ENCODE measurements around the gene FIGNL1.

The FIGNL1 gene, protein sequence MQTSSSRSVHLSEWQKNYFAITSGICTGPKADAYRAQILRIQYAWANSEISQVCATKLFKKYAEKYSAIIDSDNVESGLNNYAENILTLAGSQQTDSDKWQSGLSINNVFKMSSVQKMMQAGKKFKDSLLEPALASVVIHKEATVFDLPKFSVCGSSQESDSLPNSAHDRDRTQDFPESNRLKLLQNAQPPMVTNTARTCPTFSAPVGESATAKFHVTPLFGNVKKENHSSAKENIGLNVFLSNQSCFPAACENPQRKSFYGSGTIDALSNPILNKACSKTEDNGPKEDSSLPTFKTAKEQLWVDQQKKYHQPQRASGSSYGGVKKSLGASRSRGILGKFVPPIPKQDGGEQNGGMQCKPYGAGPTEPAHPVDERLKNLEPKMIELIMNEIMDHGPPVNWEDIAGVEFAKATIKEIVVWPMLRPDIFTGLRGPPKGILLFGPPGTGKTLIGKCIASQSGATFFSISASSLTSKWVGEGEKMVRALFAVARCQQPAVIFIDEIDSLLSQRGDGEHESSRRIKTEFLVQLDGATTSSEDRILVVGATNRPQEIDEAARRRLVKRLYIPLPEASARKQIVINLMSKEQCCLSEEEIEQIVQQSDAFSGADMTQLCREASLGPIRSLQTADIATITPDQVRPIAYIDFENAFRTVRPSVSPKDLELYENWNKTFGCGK

DNA sequence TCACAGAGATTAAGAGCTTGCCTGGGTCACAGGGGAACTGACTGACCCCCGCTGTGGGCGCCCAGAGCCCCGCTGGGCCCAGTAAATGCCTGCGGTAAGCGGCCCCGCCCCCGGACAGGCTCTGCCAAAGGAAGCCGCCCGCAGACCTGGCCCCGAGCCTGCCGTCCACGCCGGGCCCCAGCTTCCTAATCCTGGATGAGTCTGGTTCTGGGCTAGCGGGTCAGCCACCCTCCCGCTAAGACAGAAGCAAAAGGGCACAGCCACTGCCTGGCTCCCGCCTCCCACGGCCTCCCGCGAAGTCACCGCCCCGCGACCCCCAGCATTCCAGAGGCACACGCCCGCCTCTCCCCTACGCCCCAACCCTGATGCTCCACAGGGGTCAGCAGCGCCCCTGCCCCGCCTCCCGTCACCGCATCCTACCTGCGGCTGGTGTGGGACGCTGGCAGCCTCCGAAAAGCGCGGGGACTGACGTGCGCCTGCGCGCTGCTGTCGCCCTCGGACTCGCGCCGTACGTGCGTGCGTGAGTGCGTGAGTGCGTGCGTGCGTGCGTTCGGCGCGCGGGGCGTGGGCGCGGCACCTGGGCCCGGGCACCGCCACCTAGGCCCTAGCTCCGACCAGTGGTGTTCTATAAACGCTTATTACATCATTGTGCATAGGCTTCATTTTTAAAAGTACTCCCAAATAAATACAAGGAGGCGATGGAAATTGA is at the start of gene FIGNL1:
Gene FIGNL1, minus strand, starts transcription at position 470 of the 709 bp plus-strand sequence. CDS start 3,063 bp downstream, outside the sequence.
- peak; percentile 92 for DNase-seq

DNA sequence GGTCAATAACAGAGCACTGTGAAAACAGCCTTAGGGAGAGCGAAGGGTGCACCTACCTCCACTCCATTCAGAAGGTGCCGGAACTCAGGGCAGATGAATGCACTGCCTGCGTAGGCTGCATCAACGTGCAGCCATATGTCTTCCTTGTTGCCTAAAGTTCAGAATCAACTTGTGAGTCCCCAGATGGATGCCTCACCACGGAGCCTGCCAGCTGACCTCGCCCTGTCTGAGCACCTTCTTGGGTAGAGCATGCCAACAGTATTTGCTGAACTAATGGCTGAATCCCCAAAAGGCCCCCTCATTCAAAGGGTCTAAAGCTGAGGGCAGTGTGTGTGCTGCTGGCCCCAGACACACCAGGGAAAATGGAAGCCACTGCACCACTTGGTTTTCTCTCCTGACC is 48.9 kb upstream of the FIGNL1 start:
- no peak for DNase-seq

DNA sequence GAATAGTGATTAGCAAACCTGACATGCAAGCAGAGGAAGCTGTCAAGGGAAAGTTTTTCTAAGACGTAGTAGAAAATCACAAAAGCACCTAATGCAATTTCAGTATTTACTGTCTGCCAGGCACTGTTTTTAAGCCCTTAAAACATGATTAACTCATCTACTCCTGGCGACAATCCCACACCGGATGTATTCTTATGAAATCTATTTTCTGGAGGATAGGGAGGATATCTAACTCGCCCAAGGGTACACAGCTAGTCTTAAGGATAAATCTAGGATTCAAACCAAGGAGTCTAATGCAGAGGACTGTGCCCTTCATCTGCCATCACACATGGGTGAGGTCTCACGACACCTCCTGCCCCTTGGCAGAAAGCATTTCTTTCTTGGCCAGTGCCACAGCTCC is 47.8 kb upstream of the FIGNL1 start:
- DNase-seq: no peak

DNA sequence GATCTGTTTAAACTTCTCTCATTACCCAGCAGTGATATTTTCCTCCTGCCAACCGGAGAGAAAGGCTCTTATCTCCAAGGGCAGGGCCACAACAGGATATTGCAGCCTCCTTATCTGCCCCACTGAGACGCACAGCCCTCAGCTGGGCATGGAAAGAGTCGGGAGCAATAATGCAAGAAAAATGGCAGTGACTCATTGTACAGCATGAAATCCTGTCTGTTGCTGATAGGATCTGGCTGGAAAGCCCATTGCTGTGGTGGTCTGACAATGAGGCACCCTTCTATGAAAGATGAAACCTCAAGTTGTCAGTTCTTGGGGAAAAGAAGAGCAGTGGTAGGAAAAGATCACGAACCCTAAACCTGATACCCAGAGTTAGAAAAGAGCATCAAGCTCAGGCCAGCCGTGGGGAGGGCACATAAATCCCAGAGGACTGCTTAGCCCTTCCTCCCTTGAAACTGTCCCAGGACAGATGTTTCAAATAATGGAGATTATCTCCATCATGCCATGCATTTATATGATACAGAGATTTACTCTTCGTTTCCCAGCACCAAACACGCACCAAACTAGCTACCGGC is 47.0 kb upstream of the FIGNL1 start:
- no peak for DNase-seq

DNA sequence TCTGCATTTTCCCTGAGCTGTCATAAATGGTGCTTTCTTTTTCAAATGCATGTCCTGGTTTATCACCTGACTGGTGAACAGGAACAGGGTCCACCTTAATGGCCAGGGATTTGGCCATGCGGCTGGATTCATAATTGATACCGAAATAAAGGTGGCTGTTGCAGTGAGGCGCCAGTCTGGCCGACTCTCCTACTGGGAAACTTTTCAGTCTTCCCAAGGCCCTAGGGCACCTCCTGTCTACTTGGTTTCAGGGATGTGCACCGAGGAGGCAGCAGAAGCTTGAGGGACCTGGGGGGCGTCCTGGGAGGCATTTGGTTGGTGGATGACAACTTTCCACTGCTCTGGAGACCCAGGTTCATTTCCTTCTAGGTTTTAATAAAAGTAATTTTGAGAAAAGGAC is 46.4 kb upstream of the FIGNL1 start:
- DNase-seq: no peak

DNA sequence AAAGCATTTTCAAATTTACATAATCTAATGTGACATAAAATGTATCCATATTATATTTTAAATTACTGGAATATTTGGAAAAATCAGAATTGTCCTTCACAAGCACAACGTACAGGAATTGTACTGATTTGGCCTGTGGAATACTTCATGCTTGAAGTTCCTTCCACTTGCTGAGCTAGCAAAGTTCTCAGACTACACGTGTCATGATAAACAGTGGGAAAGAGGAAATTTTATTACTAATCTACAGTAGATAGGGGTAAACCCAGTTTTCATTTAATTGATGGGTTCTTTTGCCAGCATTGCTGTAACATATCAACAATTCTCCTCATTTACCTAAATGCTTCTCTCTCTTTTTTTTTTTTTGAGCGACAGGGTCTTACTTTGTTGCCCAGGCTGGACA is 45.6 kb upstream of the FIGNL1 start:
- no peak for DNase-seq

DNA sequence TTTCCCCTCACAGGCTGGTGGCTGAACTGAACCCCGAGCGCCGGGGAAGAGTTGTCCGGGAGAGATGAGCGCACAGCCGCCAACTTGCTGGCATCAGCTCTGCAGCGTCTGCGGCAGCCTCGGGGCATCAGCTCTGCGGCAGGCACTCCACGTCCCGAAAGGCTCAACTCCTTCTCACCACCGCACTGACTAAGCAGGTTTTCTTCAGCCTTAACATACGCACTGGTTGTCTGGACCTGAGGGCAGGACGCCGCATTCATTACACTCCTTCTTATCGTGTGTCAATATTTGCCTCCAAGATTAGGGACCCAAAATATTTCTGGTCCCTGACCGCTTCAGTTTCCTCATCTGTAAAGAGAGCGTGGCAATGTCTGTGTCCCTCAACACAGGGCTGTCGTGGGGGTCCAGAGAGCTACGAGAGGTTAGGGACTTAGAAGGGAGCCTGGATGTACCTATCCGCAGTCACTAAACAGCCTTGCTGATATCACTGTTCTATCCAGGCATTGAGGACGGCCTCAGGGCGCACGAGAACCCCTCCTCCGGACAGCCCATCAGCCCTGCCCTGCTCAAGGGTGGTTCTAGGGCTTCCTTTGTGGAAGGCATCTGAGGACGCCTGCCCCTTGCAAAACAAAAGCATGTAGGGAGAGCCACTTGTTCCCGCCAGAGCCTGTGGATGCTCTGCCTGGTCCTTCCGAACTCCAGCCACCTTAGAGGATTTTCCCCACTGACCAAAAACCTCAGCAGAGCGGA is 42.8 kb upstream of the FIGNL1 start:
- DNase-seq: no peak

DNA sequence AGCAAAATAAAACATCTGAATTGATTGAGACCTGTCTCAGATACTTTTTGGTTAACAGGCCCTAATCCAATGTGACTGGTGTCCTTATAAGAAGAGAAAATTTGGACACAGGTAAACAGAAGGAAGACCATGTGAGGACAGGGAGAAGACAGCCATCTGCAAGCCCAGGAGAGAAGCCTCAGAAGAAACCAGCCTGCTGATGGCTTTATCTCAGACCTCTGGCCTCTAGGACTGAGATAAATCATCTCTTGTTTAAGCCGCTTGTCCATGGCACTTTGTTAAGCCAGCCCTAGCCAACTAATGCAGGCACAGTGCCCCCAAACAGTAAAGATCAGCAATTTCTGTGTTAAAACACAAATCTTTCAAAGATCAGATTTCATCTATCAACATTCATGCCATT is 41.8 kb upstream of the FIGNL1 start:
- DNase-seq: no peak

DNA sequence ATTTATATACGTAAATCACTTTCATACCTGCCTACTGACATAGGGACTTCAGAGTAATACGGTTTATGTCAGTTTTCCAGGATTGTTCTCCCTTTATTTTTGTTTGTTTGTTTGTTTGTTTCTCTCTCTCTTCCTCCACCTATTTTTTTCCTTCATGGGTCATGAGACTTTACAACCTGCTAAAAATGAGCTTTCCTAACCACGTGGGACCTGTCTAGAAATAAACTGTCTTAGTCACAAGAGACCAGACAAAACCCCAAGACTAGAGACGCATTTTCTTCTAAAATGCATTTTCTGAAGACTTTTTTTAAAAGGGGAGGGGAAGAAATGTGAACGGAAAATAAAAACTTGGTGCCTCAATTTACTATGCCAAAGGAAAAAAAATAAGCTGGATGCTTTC is 41.1 kb upstream of the FIGNL1 start:
- no peak for DNase-seq

DNA sequence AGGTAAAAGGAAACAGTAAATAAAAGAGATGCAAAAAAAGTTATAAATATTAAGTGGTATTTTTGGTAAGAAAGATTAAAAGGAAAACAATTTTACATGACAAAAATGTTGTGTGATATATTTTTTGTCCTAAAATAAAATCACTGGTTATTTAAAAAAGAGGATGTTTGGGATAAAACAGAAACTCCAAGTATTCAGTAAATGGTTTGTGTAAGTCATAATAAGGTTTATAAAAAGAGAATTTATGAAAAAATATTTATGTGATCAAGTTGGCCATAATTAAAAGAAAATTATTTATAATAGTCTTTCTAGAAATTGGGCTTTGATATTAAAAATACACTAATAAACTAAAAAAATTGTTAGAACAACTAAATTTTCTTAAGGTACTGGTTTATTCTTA is 38.2 kb upstream of the FIGNL1 start:
- DNase-seq: no peak

DNA sequence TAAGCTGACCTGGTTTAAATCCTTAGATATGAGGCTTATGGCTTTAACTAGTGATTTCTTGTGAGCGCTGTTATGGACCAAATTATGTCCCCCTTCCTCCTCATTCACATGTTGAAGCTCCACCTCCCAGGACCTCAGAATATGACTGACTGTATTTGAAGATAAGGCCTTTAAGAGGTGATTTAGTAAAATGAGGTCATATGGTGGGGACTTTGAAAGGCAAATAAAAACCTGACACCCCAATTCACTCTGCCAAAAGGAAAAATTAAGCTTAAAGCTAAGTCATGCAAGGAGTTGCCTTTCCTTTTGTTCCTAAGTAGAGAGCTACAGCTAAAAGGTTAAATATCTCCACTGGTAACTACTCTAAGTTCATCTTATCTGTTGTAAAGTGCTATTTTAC is 36.4 kb upstream of the FIGNL1 start:
- no peak for DNase-seq

DNA sequence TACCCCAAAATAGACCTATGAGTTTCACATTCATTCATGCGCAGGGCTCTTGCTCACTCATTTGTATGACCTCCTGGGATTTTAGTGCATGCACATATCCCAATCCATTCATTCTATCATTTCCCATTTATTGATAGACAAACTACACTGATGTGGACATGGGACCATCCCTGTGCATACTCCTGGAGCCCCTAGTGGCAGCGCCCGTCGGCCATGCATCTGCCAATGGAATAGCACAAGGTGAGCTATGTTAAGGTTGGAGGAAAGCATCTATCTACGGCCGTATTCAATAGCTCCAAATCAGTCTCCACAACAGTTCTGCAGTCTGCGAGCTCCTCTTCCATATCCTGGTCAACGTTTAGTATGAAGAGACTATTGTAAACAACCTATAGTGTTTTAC is 31.7 kb upstream of the FIGNL1 start:
- DNase-seq: no peak

DNA sequence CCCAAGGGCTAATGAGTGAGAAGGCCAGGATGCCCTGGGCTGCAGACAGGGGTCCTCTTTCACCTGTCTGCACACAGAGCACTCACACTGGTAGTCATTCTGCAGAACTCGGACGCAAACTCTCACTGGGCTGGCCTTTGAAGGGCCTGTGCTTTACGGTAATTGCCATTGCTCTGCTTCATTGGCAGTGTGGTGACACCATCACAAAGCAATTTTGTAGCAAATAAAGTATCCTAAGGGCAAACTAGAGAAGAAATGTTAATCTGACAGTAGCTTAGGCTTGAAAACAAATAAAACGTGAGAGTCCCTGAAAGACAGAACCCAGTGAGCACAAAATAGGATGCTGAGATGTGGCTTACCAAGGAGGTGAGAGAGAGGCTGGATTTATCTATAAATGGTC is 30.6 kb upstream of the FIGNL1 start:
- no peak for DNase-seq

DNA sequence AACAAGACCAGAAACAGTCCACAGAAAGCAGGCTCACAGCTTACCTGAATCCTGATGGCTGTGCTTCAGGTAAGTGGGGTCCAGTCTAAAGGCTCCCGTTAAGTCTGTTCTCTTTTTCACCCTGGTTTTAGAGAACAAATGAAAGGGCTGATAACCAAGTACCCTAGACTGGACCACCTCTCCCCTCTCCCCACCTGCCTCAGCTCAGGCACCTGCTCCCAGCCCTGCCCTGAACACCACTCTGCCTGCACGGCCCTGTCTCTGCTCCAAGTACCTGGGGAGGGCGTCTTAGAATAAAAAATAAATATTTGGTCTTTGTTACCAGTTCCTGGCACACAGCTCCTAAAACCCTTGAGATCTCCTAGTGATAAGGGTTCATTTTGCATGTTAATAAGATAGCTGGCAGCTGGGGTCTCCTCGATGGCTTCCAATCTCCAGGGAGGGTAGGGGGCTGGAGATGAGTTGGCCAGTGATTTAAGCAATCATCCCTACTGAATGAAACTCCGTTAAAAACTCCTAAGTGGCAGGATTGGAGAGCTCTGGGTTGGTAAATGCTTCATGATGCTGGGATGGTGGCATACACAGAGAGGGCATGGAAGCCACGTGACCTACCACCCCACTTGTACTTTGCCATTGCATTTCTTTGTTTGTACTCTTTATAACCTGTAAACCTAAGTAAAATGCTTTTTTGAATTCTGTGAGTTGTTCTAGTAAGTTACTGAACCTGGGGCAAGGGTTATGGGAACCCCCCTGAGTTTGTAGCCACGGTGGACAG is 29.8 kb upstream of the FIGNL1 start:
- no peak for DNase-seq

DNA sequence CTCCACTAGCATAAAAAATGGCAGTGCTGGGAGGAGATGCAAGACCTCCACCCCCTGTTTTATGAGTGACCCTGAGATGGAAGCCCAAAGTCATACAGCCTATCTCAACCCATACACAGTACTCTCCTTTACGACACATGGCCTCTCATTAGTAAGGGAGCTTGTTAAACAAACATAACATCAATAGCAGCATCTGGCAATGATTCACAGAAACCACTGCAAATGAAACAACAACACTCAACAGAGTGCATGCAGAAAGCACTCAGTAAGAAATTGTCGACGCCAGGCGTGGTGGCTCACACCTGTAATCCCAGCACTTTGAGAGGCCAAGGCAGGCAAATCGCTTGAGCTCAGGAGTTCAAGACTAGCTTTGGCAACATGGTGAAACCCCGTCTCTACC is 27.5 kb upstream of the FIGNL1 start:
- no peak for DNase-seq

DNA sequence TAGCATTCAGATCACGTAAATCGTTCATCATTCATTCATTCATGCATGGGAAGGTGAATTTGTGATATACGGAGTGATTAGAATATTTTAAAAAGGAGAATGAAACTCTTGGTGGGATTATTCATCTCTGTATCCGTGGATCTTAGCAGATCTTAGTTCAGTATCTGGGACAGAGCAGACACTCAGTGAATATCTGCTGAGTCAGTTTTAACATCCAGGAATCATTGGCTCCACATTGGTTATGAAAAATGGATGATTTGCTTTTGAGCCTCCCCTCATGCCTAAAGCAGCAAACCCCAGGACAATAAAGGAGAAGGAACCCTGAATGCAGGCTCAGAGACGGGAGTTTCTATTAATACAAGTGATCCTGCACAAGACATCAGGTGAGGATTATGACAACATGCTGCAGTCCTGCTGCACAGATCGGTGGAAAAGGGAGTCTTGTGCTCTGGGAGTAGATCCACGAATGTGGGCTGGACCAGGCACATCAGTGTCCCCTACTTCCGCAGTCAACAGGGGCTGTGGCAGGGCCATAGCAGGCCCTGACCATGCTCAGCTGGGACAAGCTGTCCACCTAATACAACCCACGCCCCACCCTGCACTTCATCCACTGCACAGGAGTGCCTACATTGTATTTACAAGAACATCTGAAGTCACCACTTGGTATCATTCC is 26.9 kb upstream of the FIGNL1 start:
- DNase-seq: no peak

DNA sequence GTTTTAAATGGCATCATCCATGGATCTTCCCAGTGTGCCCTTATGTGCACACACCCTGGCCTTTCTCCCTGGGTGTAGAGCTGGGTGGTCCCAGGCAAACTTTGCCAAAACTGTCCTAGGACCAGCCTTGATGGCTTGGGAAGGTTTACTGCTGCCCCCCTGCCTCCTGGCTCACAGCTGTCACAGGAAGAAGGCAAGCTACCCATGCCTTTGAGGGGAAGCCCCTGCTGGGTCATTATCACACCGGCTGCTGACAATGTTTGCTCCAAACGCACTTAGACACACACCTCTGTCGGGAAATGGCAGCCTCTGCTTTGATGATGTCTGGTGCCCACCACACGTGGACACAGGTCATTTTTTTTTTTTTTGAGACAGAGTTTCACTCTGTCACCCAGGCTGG is 25.2 kb upstream of the FIGNL1 start:
- DNase-seq: no peak

DNA sequence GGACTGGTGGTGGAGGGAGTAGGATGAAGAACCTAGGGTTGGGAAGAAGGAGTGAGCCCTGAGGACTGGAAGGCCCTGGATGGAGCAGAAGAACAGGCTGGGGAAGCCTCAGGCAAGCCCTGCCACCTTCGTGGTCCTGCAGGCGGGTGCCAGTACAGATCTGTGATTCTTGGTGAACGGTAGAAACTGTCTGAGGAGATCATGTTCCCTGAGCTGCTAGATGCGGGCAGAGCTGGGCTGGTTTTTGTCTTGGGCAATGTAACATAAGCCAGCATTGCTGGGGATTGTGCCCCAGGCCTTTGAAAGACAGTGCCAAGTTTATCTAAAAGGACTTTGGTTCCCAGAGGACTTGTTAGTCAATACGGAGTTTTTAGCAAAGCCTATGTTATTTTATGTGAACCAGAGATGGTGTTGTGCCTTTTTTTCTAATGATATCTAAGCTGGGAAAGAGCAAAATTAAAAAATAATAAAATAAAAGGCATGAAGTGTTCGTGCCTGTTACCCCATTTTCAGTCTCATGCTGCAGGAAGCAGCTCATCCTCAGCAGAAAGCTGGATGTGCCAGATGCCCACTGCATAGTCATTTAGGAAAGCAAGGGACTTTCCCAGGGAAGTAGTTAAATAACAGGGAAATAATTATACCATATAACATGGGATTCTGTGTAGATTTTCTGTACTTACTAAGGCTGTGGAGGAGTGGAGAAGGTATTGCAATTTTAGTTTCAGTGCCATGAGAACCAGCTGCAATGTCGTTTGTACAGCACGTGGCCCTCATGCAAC is 24.4 kb upstream of the FIGNL1 start:
- no peak for DNase-seq

DNA sequence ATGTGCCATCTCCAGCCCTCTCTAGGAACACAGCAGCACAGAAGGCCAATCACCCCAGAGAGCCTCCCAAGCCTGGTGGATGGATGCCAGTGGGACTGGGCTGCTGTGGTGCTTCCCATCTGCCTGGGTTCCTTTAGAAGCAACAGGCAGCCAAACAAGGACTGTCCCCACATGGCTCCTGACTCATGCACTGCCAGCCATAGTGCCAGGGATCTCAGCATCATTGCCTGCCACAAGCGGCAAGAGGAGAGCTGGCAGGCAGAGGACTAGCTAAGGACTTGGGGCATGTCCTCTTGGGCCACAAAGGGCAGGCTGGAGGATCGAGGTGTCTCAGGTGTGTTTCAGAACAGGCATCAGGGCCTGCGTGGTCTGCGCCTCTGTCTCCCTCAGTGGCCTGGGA is 23.4 kb upstream of the FIGNL1 start:
- no peak for DNase-seq

DNA sequence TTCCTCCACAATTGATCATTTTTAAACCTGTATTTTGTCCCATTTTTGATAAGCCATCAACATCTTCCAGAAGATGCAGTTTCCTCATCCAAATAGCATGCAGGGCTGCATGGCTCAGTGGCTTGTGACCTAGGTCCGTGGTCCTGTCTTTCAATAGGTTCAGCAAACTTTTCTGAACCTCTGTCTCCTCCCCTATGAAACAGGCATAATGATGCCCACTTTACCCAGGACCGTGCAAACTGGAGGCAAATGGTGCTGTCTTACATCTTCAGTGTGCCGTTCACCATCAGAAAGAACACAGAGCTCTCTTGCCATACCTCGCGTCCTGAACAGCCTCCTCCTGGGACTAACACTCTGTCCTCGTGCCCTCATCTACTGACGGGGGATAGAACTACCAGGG is 22.3 kb upstream of the FIGNL1 start:
- DNase-seq: no peak

DNA sequence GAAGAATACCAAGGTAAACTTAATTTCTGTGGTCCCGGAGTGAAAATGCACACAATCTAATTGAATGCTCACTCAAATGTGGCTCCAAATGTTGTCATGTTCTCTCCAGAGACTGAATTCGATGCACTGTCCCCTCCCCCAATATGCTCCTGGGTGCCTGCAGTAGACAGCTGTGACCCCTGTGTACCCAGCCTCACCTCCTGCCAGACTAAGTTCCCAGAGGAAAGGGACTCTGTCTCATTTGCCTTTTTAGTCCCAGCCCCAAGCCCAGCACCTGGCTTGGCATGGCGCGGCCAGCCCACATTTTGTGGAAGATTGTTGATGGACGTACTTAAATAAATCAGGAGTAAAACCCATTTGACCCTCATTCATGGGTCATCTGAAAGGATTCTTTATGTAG is 21.8 kb upstream of the FIGNL1 start:
- no peak for DNase-seq
